Sigmoid colon (tissue), 4 donors: ENCODE measurements around the gene EPGN.

Source experiments
- EP300 ChIP-seq, 4 donors: sonication (generic); formaldehyde crosslinking; IDR thresholded peaks; one replicate each; pipeline ENCODE4 v1.6.1; 2017; ENCODE audit warnings: antibody characterized with exemption in 4 of 4
- POLR2A ChIP-seq, 2 donors: fragments of 450-650 bp; IDR thresholded peaks; one replicate each; pipeline ENCODE4 v1.6.1; 2016; ENCODE audit warnings: antibody characterized with exemption in 2 of 2, mild to moderate bottlenecking in 2 of 2, moderate library complexity in 2 of 2
- TF ChIP-seq, protein P1 (sequence below), 4 experiments: fragments of 450-650 bp in 3 of 4; fragments of 200-600 bp in 1 of 4; IDR thresholded peaks; one replicate each; pipeline ENCODE4 v1.5.1; 2016 to 2019; ENCODE audit warnings: antibody characterized with exemption in 4 of 4, mild to moderate bottlenecking in 3 of 4, moderate library complexity in 2 of 4

DNA sequence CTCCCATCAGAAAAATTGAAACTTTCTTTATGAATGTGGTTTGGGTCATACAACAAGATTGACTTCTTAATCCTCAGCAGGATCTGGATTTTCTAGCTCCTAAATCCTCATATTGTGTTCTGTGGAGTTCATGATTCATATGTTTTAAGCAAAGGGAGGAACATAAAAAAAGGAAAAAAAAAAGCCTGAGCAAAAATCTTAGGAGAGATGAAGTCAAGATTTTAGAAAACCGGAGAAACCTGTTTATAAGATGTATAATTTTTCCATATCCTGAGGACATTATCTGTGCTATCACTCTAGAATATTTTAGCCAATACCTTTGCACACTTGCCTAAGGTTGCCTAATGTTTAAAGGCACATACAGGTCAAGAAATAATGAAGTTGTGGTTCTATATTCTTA, 49.7 kb downstream of the EPGN start:
- TF ChIP-seq POLR2A (IDR thresholded peaks at IDR 0.05) = no peak
- TF ChIP-seq, protein P1, sequence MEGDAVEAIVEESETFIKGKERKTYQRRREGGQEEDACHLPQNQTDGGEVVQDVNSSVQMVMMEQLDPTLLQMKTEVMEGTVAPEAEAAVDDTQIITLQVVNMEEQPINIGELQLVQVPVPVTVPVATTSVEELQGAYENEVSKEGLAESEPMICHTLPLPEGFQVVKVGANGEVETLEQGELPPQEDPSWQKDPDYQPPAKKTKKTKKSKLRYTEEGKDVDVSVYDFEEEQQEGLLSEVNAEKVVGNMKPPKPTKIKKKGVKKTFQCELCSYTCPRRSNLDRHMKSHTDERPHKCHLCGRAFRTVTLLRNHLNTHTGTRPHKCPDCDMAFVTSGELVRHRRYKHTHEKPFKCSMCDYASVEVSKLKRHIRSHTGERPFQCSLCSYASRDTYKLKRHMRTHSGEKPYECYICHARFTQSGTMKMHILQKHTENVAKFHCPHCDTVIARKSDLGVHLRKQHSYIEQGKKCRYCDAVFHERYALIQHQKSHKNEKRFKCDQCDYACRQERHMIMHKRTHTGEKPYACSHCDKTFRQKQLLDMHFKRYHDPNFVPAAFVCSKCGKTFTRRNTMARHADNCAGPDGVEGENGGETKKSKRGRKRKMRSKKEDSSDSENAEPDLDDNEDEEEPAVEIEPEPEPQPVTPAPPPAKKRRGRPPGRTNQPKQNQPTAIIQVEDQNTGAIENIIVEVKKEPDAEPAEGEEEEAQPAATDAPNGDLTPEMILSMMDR (IDR thresholded peaks at IDR 0.05) = no peak
- TF ChIP-seq EP300 (IDR thresholded peaks at IDR 0.05) = no peak
